ENCODE data around the gene ZNF639.

The ZNF639 gene

GRCh38 chr3:179332240-179332639 lies 9.4 kb downstream of the ZNF639 start:
- Histone ChIP-seq H3K4me3 (ENCODE audit: low read depth in 1 of 2, low read length in 2 of 2) (no peak overlapping the region), H2AFZ (ENCODE audit: low read depth, low read length) (no peak overlapping the region), H3K27me3 (ENCODE audit: insufficient read depth, low read length, poor library complexity) (no peaks in the 10 kb centered on the region), H3K36me3 (ENCODE audit: insufficient read depth, low read length) (peaks cover 93% of the 10 kb centered on the region), H3K4me2 (ENCODE audit: insufficient read depth, low read length) (no peak overlapping the region), H3K9ac (ENCODE audit: low read depth, low read length) (no peak overlapping the region), H3K79me2 (ENCODE audit: insufficient read depth, low read length) (peaks cover 30% of the 10 kb centered on the region), H3K4me1 (ENCODE audit: insufficient read depth, low read length) (no peaks in the 10 kb centered on the region), H3K27ac (ENCODE audit: low read length) (no peak overlapping the region), H4K20me1 (ENCODE audit: insufficient read depth, low read length) (peaks cover 3% of the 10 kb centered on the region; the same call in 1 of the 2 replicates), H3K9me3 (ENCODE audit: insufficient read depth, low read length, severe bottlenecking) (no peaks in the 10 kb centered on the region)
- DNase-seq = no peak
- TF ChIP-seq, protein P1, sequence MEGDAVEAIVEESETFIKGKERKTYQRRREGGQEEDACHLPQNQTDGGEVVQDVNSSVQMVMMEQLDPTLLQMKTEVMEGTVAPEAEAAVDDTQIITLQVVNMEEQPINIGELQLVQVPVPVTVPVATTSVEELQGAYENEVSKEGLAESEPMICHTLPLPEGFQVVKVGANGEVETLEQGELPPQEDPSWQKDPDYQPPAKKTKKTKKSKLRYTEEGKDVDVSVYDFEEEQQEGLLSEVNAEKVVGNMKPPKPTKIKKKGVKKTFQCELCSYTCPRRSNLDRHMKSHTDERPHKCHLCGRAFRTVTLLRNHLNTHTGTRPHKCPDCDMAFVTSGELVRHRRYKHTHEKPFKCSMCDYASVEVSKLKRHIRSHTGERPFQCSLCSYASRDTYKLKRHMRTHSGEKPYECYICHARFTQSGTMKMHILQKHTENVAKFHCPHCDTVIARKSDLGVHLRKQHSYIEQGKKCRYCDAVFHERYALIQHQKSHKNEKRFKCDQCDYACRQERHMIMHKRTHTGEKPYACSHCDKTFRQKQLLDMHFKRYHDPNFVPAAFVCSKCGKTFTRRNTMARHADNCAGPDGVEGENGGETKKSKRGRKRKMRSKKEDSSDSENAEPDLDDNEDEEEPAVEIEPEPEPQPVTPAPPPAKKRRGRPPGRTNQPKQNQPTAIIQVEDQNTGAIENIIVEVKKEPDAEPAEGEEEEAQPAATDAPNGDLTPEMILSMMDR (IDR thresholded peaks at IDR 0.05; ENCODE audit: borderline replicate concordance, extremely low read depth, low read length, poor library complexity, severe bottlenecking) = no peak
- no peak for TF ChIP-seq EZH2 (IDR thresholded peaks at IDR 0.05; ENCODE audit: borderline replicate concordance, low read depth, low read length, severe bottlenecking)
- ATAC-seq (ENCODE audit: insufficient read depth, low read depth) = no peak

GRCh38 chr3:179333084-179333483 lies 10.3 kb downstream of the ZNF639 start:
- TF ChIP-seq, protein P1 (IDR thresholded peaks at IDR 0.05; ENCODE audit: borderline replicate concordance, extremely low read depth, low read length, poor library complexity, severe bottlenecking) = no peak
- TF ChIP-seq EZH2 (IDR thresholded peaks at IDR 0.05; ENCODE audit: borderline replicate concordance, low read depth, low read length, severe bottlenecking) = no peak
- peaks cover 22% of the 10 kb centered on the region for H3K79me2 ChIP-seq (ENCODE audit: insufficient read depth, low read length)
- H3K9ac ChIP-seq (ENCODE audit: low read depth, low read length) = no peak overlapping the region
- no peak overlapping the region for H2AFZ ChIP-seq (ENCODE audit: low read depth, low read length)
- H4K20me1 ChIP-seq (ENCODE audit: insufficient read depth, low read length) = peaks cover 3% of the 10 kb centered on the region; the same call in 1 of the 2 replicates
- ATAC-seq (ENCODE audit: insufficient read depth, low read depth) = no peak
- H3K4me1 ChIP-seq (ENCODE audit: insufficient read depth, low read length) = no peaks in the 10 kb centered on the region
- H3K27ac ChIP-seq (ENCODE audit: low read length) = no peak overlapping the region
- H3K9me3 ChIP-seq (ENCODE audit: insufficient read depth, low read length, severe bottlenecking) = no peaks in the 10 kb centered on the region
- no peak overlapping the region for H3K4me3 ChIP-seq (ENCODE audit: low read depth in 1 of 2, low read length in 2 of 2)
- H3K36me3 ChIP-seq (ENCODE audit: insufficient read depth, low read length) = peaks cover 85% of the 10 kb centered on the region
- H3K4me2 ChIP-seq (ENCODE audit: insufficient read depth, low read length) = no peak overlapping the region
- no peaks in the 10 kb centered on the region for H3K27me3 ChIP-seq (ENCODE audit: insufficient read depth, low read length, poor library complexity)
- no peak for DNase-seq

DNA sequence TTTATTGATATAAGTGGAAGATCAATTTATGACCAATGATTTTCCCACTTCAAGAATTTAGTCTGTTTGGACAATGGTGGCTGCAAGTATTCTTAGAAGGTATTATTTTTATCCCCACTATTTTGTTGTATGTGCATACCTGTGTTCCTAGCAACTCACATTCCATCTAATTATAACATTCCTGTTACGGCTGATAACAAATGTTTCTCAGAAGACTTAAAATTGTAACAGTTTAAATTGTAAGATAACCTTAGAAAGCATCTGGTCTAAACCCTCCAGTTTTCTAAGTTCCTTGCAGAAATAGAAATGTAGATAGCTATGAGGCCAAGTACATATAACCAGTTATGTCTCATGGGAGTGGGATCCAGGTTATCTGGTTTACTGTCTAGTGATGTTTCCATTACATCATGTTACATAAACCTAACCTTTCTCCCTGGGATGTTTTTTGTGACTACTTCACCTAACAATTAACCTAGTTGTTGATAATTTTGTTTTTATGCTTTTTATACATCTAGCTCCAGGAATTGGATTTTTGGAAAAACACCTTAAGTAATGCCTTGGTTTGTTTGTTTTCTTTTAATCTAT lies 13.6 kb downstream of the ZNF639 start:
- Histone ChIP-seq H3K9me3 (ENCODE audit: insufficient read depth, low read length, severe bottlenecking) (no peaks in the 10 kb centered on the region), H3K36me3 (ENCODE audit: insufficient read depth, low read length) (peaks cover 55% of the 10 kb centered on the region), H3K27ac (ENCODE audit: low read length) (no peak overlapping the region), H3K79me2 (ENCODE audit: insufficient read depth, low read length) (0 out of 2 replicates have a peak, but pooled peaks cover 3% of the 10 kb centered on the region), H3K4me2 (ENCODE audit: insufficient read depth, low read length) (no peak overlapping the region), H4K20me1 (ENCODE audit: insufficient read depth, low read length) (peaks cover 3% of the 10 kb centered on the region; the same call in 1 of the 2 replicates), H3K27me3 (ENCODE audit: insufficient read depth, low read length, poor library complexity) (no peaks in the 10 kb centered on the region), H3K9ac (ENCODE audit: low read depth, low read length) (no peak overlapping the region), H3K4me1 (ENCODE audit: insufficient read depth, low read length) (no peaks in the 10 kb centered on the region), H2AFZ (ENCODE audit: low read depth, low read length) (no peak overlapping the region), H3K4me3 (ENCODE audit: low read depth in 1 of 2, low read length in 2 of 2) (no peak overlapping the region)
- DNase-seq = no peak
- TF ChIP-seq, protein P1 (IDR thresholded peaks at IDR 0.05; ENCODE audit: borderline replicate concordance, extremely low read depth, low read length, poor library complexity, severe bottlenecking) = no peak
- TF ChIP-seq EZH2 (IDR thresholded peaks at IDR 0.05; ENCODE audit: borderline replicate concordance, low read depth, low read length, severe bottlenecking) = no peak
- ATAC-seq (ENCODE audit: insufficient read depth, low read depth) = no peak

Data from DND-41 (cell line).